Measurements from ENCODE around the gene ADRM1.

The ADRM1 gene

GRCh38 chr20:62302341-62303061 lies at the start of gene ADRM1:
Gene ADRM1 (plus strand): TSS chr20:62302997. CDS start chr20:62303569, 572 bp downstream.
- CTCF ChIA-PET = interaction anchor here (0.6 to 1.1 kb wide), 3 partner anchors 67 to 166 kb away, joined by 3 to 5 read pairs (median 4); no protein-coding TSS in a partner anchor
- TF ChIP-seq PKNOX1 (IDR thresholded peaks at IDR 0.05) = peak; percentile 99
- TF ChIP-seq SUZ12 (IDR thresholded peaks at IDR 0.05) = no peak
- peak; percentile 98 for DNase-seq (ENCODE audit: extremely low spot score)
- POLR2A ChIA-PET = interaction anchor here (0.7 to 2.1 kb wide), 5 partner anchors 11 to 80 kb away, joined by 3 to 8 read pairs (median 3); no protein-coding TSS in a partner anchor

GRCh38 chr20:62253398-62253797 lies 49.4 kb upstream of the ADRM1 start:
- DNase-seq (ENCODE audit: extremely low spot score) = no peak
- TF ChIP-seq ZNF384 (IDR thresholded peaks at IDR 0.05) (no peak), FOXA1 (IDR thresholded peaks at IDR 0.05) (no peak), LEF1 (IDR thresholded peaks at IDR 0.05; ENCODE audit: borderline replicate concordance) (no peak), NFRKB (IDR thresholded peaks at IDR 0.05) (no peak), PKNOX1 (IDR thresholded peaks at IDR 0.05) (no peak), ARNT (IDR thresholded peaks at IDR 0.05) (no peak), SUZ12 (IDR thresholded peaks at IDR 0.05) (no peak), L3MBTL2 (conservative IDR thresholded peaks at IDR 0.05) (no peak), TARDBP (IDR thresholded peaks at IDR 0.05) (no peak), FOXM1 (IDR thresholded peaks at IDR 0.05; ENCODE audit: borderline replicate concordance) (no peak), CTBP1 (IDR thresholded peaks at IDR 0.05; ENCODE audit: borderline replicate concordance) (no peak), FOXK2 (IDR thresholded peaks at IDR 0.05) (no peak), BHLHE40 (IDR thresholded peaks at IDR 0.05; ENCODE audit: borderline replicate concordance) (no peak), ELF4 (IDR thresholded peaks at IDR 0.05) (no peak), SP1 (IDR thresholded peaks at IDR 0.05) (no peak)
- POLR2A ChIA-PET = no interaction called here
- CTCF ChIA-PET = no interaction called here

GRCh38 chr20:62254021-62254724 lies 48.6 kb upstream of the ADRM1 start:
- DNase-seq (ENCODE audit: extremely low spot score) = no peak
- ChIA-PET CTCF (no interaction called here), POLR2A (no interaction called here)
- TF ChIP-seq PKNOX1 (IDR thresholded peaks at IDR 0.05) = no peak
- no peak for TF ChIP-seq NFRKB (IDR thresholded peaks at IDR 0.05)
- TF ChIP-seq SUZ12 (IDR thresholded peaks at IDR 0.05) = no peak
- TF ChIP-seq LEF1 (IDR thresholded peaks at IDR 0.05; ENCODE audit: borderline replicate concordance) = no peak
- TF ChIP-seq ELF4 (IDR thresholded peaks at IDR 0.05) = no peak
- no peak for TF ChIP-seq HDGF (IDR thresholded peaks at IDR 0.05; ENCODE audit: borderline replicate concordance)
- TF ChIP-seq FOXK2 (IDR thresholded peaks at IDR 0.05) = no peak
- TF ChIP-seq FOXA1 (IDR thresholded peaks at IDR 0.05) = no peak
- no peak for TF ChIP-seq TARDBP (IDR thresholded peaks at IDR 0.05)
- TF ChIP-seq CTBP1 (IDR thresholded peaks at IDR 0.05; ENCODE audit: borderline replicate concordance) = no peak
- no peak for TF ChIP-seq BHLHE40 (IDR thresholded peaks at IDR 0.05; ENCODE audit: borderline replicate concordance)
- TF ChIP-seq L3MBTL2 (conservative IDR thresholded peaks at IDR 0.05) = no peak
- TF ChIP-seq FOXM1 (IDR thresholded peaks at IDR 0.05; ENCODE audit: borderline replicate concordance) = no peak
- no peak for TF ChIP-seq ARNT (IDR thresholded peaks at IDR 0.05)
- TF ChIP-seq SP1 (IDR thresholded peaks at IDR 0.05) = no peak
- TF ChIP-seq ZNF384 (IDR thresholded peaks at IDR 0.05) = no peak

GRCh38 chr20:62255976-62256375 lies 46.8 kb upstream of the ADRM1 start:
- TF ChIP-seq FOXK2 (IDR thresholded peaks at IDR 0.05) (no peak), TARDBP (IDR thresholded peaks at IDR 0.05) (no peak), CTBP1 (IDR thresholded peaks at IDR 0.05; ENCODE audit: borderline replicate concordance) (no peak), L3MBTL2 (conservative IDR thresholded peaks at IDR 0.05) (no peak), BHLHE40 (IDR thresholded peaks at IDR 0.05; ENCODE audit: borderline replicate concordance) (no peak), FOXM1 (IDR thresholded peaks at IDR 0.05; ENCODE audit: borderline replicate concordance) (no peak), SP1 (IDR thresholded peaks at IDR 0.05) (no peak), PKNOX1 (IDR thresholded peaks at IDR 0.05) (no peak), HDGF (IDR thresholded peaks at IDR 0.05; ENCODE audit: borderline replicate concordance) (no peak), LEF1 (IDR thresholded peaks at IDR 0.05; ENCODE audit: borderline replicate concordance) (no peak), FOXA1 (IDR thresholded peaks at IDR 0.05) (no peak), ZNF384 (IDR thresholded peaks at IDR 0.05) (no peak)
- ChIA-PET CTCF (no interaction called here), POLR2A (no interaction called here)
- DNase-seq (ENCODE audit: extremely low spot score) = no peak

GRCh38 chr20:62258499-62259293 lies 44.1 kb upstream of the ADRM1 start:
- TF ChIP-seq ELF4 (IDR thresholded peaks at IDR 0.05) = no peak
- TF ChIP-seq ZNF384 (IDR thresholded peaks at IDR 0.05) = no peak
- TF ChIP-seq LEF1 (IDR thresholded peaks at IDR 0.05; ENCODE audit: borderline replicate concordance) = no peak
- no peak for TF ChIP-seq L3MBTL2 (conservative IDR thresholded peaks at IDR 0.05)
- no peak for TF ChIP-seq SUZ12 (IDR thresholded peaks at IDR 0.05)
- no peak for TF ChIP-seq FOXM1 (IDR thresholded peaks at IDR 0.05; ENCODE audit: borderline replicate concordance)
- TF ChIP-seq SP1 (IDR thresholded peaks at IDR 0.05) = no peak
- TF ChIP-seq CTBP1 (IDR thresholded peaks at IDR 0.05; ENCODE audit: borderline replicate concordance) = no peak
- TF ChIP-seq TARDBP (IDR thresholded peaks at IDR 0.05) = no peak
- TF ChIP-seq HDGF (IDR thresholded peaks at IDR 0.05; ENCODE audit: borderline replicate concordance) = no peak
- TF ChIP-seq BHLHE40 (IDR thresholded peaks at IDR 0.05; ENCODE audit: borderline replicate concordance) = no peak
- no peak for TF ChIP-seq ARNT (IDR thresholded peaks at IDR 0.05)
- TF ChIP-seq NFRKB (IDR thresholded peaks at IDR 0.05) = no peak
- TF ChIP-seq FOXK2 (IDR thresholded peaks at IDR 0.05) = no peak
- no peak for TF ChIP-seq PKNOX1 (IDR thresholded peaks at IDR 0.05)
- no peak for TF ChIP-seq FOXA1 (IDR thresholded peaks at IDR 0.05)
- ChIA-PET CTCF (no interaction called here), POLR2A (no interaction called here)
- DNase-seq (ENCODE audit: extremely low spot score) = no peak

All from HEK293T (cell line).